Measurements from ENCODE around the gene CCHCR1. TPM values are rescaled to one million over a fixed set of nuclear protein-coding genes. Genes with fewer than 3 reads are reported as not detected.
"Not testable (repeated sequence)": the region's sequence is repeated elsewhere in the genome, so short reads cannot be mapped to it uniquely, and the experiment has no call there.

Gene CCHCR1
- total and polyA plus RNA-seq, 7 experiments from 2014 or later = 6.9 to 46.4 (median 24.2) TPM

- H3K36me3 ChIP-seq (ENCODE audit: control insufficient read depth in 2 of 3, insufficient read depth in 3 of 3, low read length in 3 of 3) = no peaks in the 10 kb centered on the region
- Mint-ChIP-seq H3K9me3 (peaks cover 0 to 1% (median 0%) of the 10 kb centered on the region in 11 donors), H3K4me3 (no peak overlapping the region), H3K4me1 (peaks cover 0 to 14% (median 0%) of the 10 kb centered on the region in 7 donors), H3K27me3 (no peaks in the 10 kb centered on the region), H3K27ac (peak overlapping the region in 1 of 9 donors; percentile 32), H3K36me3 (no peaks in the 10 kb centered on the region)
- H3K27me3 ChIP-seq (ENCODE audit: control insufficient read depth in 2 of 2, insufficient read depth in 2 of 2, low read length in 2 of 2) = no peaks in the 10 kb centered on the region
- no peak for DNase-seq
- no peaks in the 10 kb centered on the region for H3K4me1 ChIP-seq (ENCODE audit: control insufficient read depth in 2 of 2, insufficient read depth in 2 of 2, low read length in 2 of 2)
- no peak for ATAC-seq
- ChIA-PET CTCF (no interaction called here), POLR2A (no interaction called here)
- no peak overlapping the region for H3K27ac ChIP-seq (ENCODE audit: low read depth, low read length)
- intact Hi-C loops (cut with micrococcal nuclease) = no loop called here
- no peak overlapping the region for H3K4me3 ChIP-seq (ENCODE audit: low read length)
- no peaks in the 10 kb centered on the region for H3K9me3 ChIP-seq (ENCODE audit: control insufficient read depth in 2 of 3, low read length in 3 of 3)
These were observed 28.6 kb upstream of the CCHCR1 start for GRCh38 chr6:31186052-31186734.

- H3K27ac ChIP-seq (ENCODE audit: low read depth, low read length); H3K9me3 Mint-ChIP-seq; CTCF ChIA-PET; H3K27ac Mint-ChIP-seq; DNase-seq; ATAC-seq; H3K27me3 ChIP-seq (ENCODE audit: control insufficient read depth in 2 of 2, insufficient read depth in 2 of 2, low read length in 2 of 2); H3K4me3 Mint-ChIP-seq; H3K36me3 Mint-ChIP-seq; H3K4me1 ChIP-seq (ENCODE audit: control insufficient read depth in 2 of 2, insufficient read depth in 2 of 2, low read length in 2 of 2); H3K9me3 ChIP-seq (ENCODE audit: control insufficient read depth in 2 of 3, low read length in 3 of 3); POLR2A ChIA-PET; H3K4me3 ChIP-seq (ENCODE audit: low read length); H3K27me3 Mint-ChIP-seq; intact Hi-C loops (cut with micrococcal nuclease); H3K36me3 ChIP-seq (ENCODE audit: control insufficient read depth in 2 of 3, insufficient read depth in 3 of 3, low read length in 3 of 3): not testable (repeated sequence)
- H3K4me1 Mint-ChIP-seq = peaks cover 0 to 14% (median 0%) of the 10 kb centered on the region in 7 donors
These were observed 28.1 kb upstream of the CCHCR1 start for GRCh38 chr6:31185695-31186051.

- DNase-seq; ATAC-seq; POLR2A ChIA-PET; intact Hi-C loops (cut with micrococcal nuclease); H3K27me3 ChIP-seq (ENCODE audit: control insufficient read depth in 2 of 2, insufficient read depth in 2 of 2, low read length in 2 of 2); H3K27me3 Mint-ChIP-seq; H3K9me3 ChIP-seq (ENCODE audit: control insufficient read depth in 2 of 3, low read length in 3 of 3); H3K4me1 ChIP-seq (ENCODE audit: control insufficient read depth in 2 of 2, insufficient read depth in 2 of 2, low read length in 2 of 2); H3K36me3 Mint-ChIP-seq; H3K27ac Mint-ChIP-seq; H3K9me3 Mint-ChIP-seq; H3K27ac ChIP-seq (ENCODE audit: low read depth, low read length); H3K4me3 ChIP-seq (ENCODE audit: low read length); H3K36me3 ChIP-seq (ENCODE audit: control insufficient read depth in 2 of 3, insufficient read depth in 3 of 3, low read length in 3 of 3); H3K4me3 Mint-ChIP-seq: not testable (repeated sequence)
- CTCF ChIA-PET = interaction anchor here (0.6 kb wide), 1 partner anchor 214 kb away, joined by 3 read pairs; no protein-coding TSS in a partner anchor
- H3K4me1 Mint-ChIP-seq = peaks cover 0 to 18% (median under 1%) of the 10 kb centered on the region in 7 donors
These were observed 26.3 kb upstream of the CCHCR1 start for GRCh38 chr6:31183859-31184258.

- not testable (repeated sequence) for ATAC-seq
These were observed 25.7 kb upstream of the CCHCR1 start for GRCh38 chr6:31183287-31183686.

GRCh38 chr6:31180500-31180899, 22.9 kb upstream of the CCHCR1 start:
- Mint-ChIP-seq H3K36me3 (no peaks in the 10 kb centered on the region), H3K27me3 (no peaks in the 10 kb centered on the region), H3K9me3 (peaks cover 0 to 1% (median 0%) of the 10 kb centered on the region in 11 donors), H3K27ac (peak overlapping the region in 8 of 9 donors; percentile 29 to 91 (median 64)), H3K4me3 (peak overlapping the region; percentile 69 to 92 (median 83)), H3K4me1 (peaks cover 0 to 17% (median 8%) of the 10 kb centered on the region in 7 donors)
- no peaks in the 10 kb centered on the region for H3K27me3 ChIP-seq (ENCODE audit: control insufficient read depth in 2 of 2, insufficient read depth in 2 of 2, low read length in 2 of 2)
- peak overlapping the region; percentile 63 for H3K27ac ChIP-seq (ENCODE audit: low read depth, low read length)
- H3K36me3 ChIP-seq (ENCODE audit: control insufficient read depth in 2 of 3, insufficient read depth in 3 of 3, low read length in 3 of 3) = no peaks in the 10 kb centered on the region
- intact Hi-C loops (cut with micrococcal nuclease) = loop anchor here in 1 of 2 donors (1.0 kb wide), 1 partner anchor 22 kb away; the partner anchor contains the start of gene TCF19
- H3K4me1 ChIP-seq (ENCODE audit: control insufficient read depth in 2 of 2, insufficient read depth in 2 of 2, low read length in 2 of 2) = peaks cover 0 to 4% of the 10 kb centered on the region in 2 donors
- DNase-seq = peak in 7 of 9 donors; percentile 49 to 69 (median 59)
- no peaks in the 10 kb centered on the region for H3K9me3 ChIP-seq (ENCODE audit: control insufficient read depth in 2 of 3, low read length in 3 of 3)
- peak; percentile 100 for ATAC-seq
- ChIA-PET CTCF (no interaction called here), POLR2A (interaction anchor here (0.6 to 2.5 kb wide), 2 partner anchors 17 to 340 kb away, joined by 3 to 13 read pairs; no protein-coding TSS in a partner anchor)
- peak overlapping the region; percentile 64 for H3K4me3 ChIP-seq (ENCODE audit: low read length)

More at GRCh38 chr6:31183287-31183686, 25.7 kb upstream of the CCHCR1 start:
- H3K9me3 ChIP-seq (ENCODE audit: control insufficient read depth in 2 of 3, low read length in 3 of 3); H3K27me3 Mint-ChIP-seq; H3K4me3 Mint-ChIP-seq; H3K27ac ChIP-seq (ENCODE audit: low read depth, low read length); H3K4me1 ChIP-seq (ENCODE audit: control insufficient read depth in 2 of 2, insufficient read depth in 2 of 2, low read length in 2 of 2); H3K9me3 Mint-ChIP-seq; H3K36me3 ChIP-seq (ENCODE audit: control insufficient read depth in 2 of 3, insufficient read depth in 3 of 3, low read length in 3 of 3); CTCF ChIA-PET; H3K27me3 ChIP-seq (ENCODE audit: control insufficient read depth in 2 of 2, insufficient read depth in 2 of 2, low read length in 2 of 2); H3K36me3 Mint-ChIP-seq; H3K4me3 ChIP-seq (ENCODE audit: low read length); DNase-seq; H3K27ac Mint-ChIP-seq; intact Hi-C loops (cut with micrococcal nuclease); POLR2A ChIA-PET: not testable (repeated sequence)
- H3K4me1 Mint-ChIP-seq = peaks cover 0 to 22% (median 4%) of the 10 kb centered on the region in 7 donors

- H3K9me3 ChIP-seq (ENCODE audit: control insufficient read depth in 2 of 3, low read length in 3 of 3) = no peaks in the 10 kb centered on the region
- intact Hi-C loops (cut with micrococcal nuclease) = loop anchor here in 1 of 2 donors (1.0 kb wide), 1 partner anchor 22 kb away; the partner anchor contains the start of gene TCF19
- H3K27ac Mint-ChIP-seq = no peak overlapping the region
- no peaks in the 10 kb centered on the region for H3K36me3 ChIP-seq (ENCODE audit: control insufficient read depth in 2 of 3, insufficient read depth in 3 of 3, low read length in 3 of 3)
- ATAC-seq (no peak), DNase-seq (no peak)
- H3K4me3 Mint-ChIP-seq = peak overlapping the region in 7 of 10 donors; percentile 75 to 92 (median 86)
- CTCF ChIA-PET = no interaction called here
- peaks cover 0 to 15% (median 8%) of the 10 kb centered on the region in 7 donors for H3K4me1 Mint-ChIP-seq
- peaks cover 0 to 4% of the 10 kb centered on the region in 2 donors for H3K4me1 ChIP-seq (ENCODE audit: control insufficient read depth in 2 of 2, insufficient read depth in 2 of 2, low read length in 2 of 2)
- peak overlapping the region; percentile 63 for H3K27ac ChIP-seq (ENCODE audit: low read depth, low read length)
- H3K27me3 ChIP-seq (ENCODE audit: control insufficient read depth in 2 of 2, insufficient read depth in 2 of 2, low read length in 2 of 2) = no peaks in the 10 kb centered on the region
- H3K36me3 Mint-ChIP-seq = no peaks in the 10 kb centered on the region
- no peaks in the 10 kb centered on the region for H3K27me3 Mint-ChIP-seq
- POLR2A ChIA-PET = no interaction called here
- no peak overlapping the region for H3K4me3 ChIP-seq (ENCODE audit: low read length)
- H3K9me3 Mint-ChIP-seq = peaks cover 0 to 1% (median 0%) of the 10 kb centered on the region in 11 donors
These were observed 22.3 kb upstream of the CCHCR1 start for GRCh38 chr6:31179896-31180295.

GRCh38 chr6:31179042-31179386, 21.4 kb upstream of the CCHCR1 start:
- Histone ChIP-seq H3K9me3 (ENCODE audit: control insufficient read depth in 2 of 3, low read length in 3 of 3) (no peaks in the 10 kb centered on the region), H3K27me3 (ENCODE audit: control insufficient read depth in 2 of 2, insufficient read depth in 2 of 2, low read length in 2 of 2) (no peaks in the 10 kb centered on the region), H3K27ac (ENCODE audit: low read depth, low read length) (no peak overlapping the region), H3K4me1 (ENCODE audit: control insufficient read depth in 2 of 2, insufficient read depth in 2 of 2, low read length in 2 of 2) (peaks cover 0 to 4% of the 10 kb centered on the region in 2 donors), H3K36me3 (ENCODE audit: control insufficient read depth in 2 of 3, insufficient read depth in 3 of 3, low read length in 3 of 3) (no peaks in the 10 kb centered on the region), H3K4me3 (ENCODE audit: low read length) (no peak overlapping the region)
- DNase-seq (no peak), ATAC-seq (no peak)
- Mint-ChIP-seq H3K36me3 (no peaks in the 10 kb centered on the region), H3K27me3 (no peaks in the 10 kb centered on the region), H3K27ac (no peak overlapping the region), H3K4me3 (no peak overlapping the region), H3K9me3 (peaks cover 0 to 1% (median 0%) of the 10 kb centered on the region in 11 donors), H3K4me1 (peaks cover 0 to 15% (median 8%) of the 10 kb centered on the region in 7 donors)
- intact Hi-C loops (cut with micrococcal nuclease) = no loop called here
- ChIA-PET POLR2A (no interaction called here), CTCF (no interaction called here)
